ENCODE results near the gene KIAA1328.

The KIAA1328 gene

DNA sequence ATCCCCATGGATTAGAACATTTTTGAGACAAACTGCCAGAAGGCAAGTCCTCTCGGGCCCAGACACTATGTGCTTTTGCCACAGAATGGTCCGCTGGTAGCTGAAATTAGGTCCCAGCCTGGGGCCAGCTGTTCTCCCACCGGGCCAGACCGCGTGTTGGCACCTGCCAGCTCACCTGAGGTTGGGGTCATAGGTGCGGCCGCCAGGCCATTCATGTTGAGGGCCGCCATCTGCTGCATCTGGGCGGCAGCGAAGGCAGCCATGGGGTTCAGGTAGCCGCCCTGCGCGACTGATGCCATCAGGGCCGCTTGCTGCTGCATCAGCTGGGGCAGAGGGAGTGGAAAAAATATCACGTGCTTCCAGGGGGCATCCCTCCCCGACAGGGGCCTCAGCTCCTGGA, 443.9 kb downstream of the KIAA1328 start:
- no peak for DNase-seq (ENCODE audit: insufficient read length, low spot score)
- FAIRE-seq: no peak

DNA sequence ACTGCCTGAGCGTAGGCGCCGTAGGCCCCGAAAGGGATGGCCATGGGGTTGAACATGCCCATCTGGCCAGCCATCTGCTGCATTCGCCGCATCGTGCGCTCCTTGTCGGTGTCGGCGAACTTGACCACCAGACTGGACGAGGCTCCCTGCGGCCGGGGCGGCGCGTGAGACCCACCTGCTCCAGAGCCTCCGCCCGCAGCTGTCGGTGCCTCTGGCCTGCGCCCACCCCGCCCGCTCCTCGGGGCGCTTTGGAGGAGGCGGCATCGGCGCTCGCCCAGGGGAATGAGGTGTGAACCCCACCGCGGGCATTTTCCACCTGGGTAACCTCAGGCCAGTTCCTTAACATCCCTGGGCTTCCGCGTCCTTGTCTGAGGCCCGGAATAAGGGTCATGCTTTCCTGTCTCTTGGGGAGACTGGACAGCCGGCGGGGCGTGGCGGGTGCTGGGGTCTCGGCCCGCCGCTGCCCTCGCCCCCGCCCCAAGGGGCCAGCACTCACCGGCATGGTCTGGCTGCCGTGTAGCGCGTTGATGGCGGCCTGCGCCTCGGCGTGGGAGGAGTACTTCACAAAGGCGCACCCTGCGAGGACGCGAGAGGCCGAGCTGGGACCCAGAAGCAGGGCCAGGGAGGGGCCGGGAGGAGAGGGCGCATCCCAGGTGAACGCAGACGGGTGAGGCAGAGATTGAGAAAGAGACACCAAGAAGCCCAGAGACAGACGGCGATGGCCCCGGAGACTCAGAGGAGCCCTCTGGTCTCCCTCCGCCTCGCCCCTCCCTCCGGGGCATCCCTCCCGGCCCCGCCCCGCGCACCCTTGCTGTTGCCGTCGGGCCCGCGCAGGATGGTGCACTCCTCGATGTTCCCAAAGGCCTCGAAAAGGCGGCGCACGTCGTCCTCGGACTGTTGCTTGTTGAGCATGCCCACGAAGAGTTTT, 445.6 kb downstream of the KIAA1328 start:
- FAIRE-seq: no peak
- DNase-seq (ENCODE audit: insufficient read length, low spot score): no peak

DNA sequence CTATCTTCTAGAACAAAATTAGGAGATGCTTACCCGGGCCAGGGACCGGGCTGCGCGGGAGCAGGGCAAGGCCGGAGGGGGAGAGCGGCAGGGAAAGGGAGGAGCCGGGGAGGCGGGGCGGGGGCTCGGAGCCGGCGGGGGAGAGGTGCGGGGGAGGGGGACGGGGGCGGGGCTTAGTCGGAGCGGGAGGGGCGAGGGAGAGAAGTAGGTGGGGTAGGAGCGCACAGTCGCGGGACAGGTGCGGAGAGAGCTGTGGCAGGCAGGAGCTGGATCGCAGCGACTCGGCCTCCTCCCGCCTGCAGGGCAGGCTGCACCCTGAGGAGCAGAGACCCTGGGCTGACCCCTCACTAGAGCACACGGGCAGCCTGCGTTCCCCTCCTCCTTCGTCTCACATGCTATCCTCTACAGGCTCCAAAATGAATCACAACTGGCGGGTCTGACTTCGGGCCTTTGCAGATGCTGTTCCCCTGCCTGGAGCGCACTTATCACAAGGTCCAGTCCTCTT, 446.4 kb downstream of the KIAA1328 start:
- no peak for DNase-seq (ENCODE audit: insufficient read length, low spot score)
- no peak for FAIRE-seq

DNA sequence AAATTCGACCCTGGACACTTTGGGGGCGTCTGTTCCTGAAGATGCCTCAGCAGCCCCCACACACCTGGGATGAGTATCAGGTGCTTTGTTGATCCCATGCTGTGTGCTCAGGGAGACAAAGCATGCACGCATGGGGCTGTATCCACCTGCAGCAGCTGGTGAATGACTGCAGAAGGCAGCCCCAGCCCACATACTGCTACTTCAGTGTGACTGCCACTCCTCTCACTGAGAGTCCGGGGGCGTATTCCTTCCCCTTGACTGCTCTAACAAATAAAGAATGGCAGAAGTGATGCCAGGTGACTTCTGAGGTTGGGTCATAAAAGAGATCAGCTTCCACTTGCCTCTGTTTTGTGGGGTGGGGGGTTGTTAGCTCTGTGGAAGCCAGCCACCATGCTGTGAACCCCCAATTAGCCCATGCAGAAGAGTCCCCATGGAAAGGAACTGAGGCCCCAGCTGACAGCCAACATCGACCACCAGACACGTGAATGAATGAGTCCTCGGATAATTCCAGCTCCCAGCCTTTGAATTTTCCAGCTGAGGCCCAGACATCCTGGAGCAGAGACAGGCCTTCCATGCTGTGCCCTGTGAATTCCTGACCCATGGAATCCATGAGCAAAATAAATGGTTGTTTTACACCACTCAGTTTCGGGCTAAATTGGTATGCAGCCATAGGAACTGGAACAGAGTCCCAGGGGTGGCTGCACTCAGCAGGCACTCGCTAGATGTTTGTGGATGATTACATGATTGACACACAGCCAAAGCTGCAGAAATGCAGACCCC, 447.4 kb downstream of the KIAA1328 start:
- FAIRE-seq (no peak), DNase-seq (ENCODE audit: insufficient read length, low spot score) (no peak)

DNA sequence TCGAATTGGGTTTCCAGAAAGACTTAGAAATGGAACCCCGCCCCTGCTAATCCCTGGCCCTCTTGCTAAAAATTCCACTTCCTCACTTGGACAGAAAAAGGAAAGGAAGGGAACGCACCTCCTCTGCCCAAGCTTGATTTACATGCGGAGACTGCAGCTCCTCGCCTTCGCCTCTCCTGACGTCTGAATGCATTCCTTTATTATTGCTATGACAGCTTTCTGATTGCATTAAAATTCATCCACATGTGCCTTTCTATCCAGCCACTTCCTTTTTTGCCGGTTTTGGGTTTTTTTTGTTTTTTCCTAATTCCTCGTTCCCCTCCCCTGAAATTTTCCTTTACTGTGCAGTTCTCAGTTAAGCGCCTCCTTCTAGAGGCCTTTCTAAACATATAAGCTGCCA, 448.9 kb downstream of the KIAA1328 start:
- DNase-seq (ENCODE audit: insufficient read length, low spot score): no peak
- no peak for FAIRE-seq
